Left ventricle myocardium inferior (tissue), 1 donor: ENCODE results near the gene ATP5ME. TPM values are rescaled to one million over a fixed set of nuclear protein-coding genes. Genes with fewer than 3 reads are reported as not detected.

ENCODE experiments used
- DNase-seq: peaks from one replicate; pipeline ENCODE4 v3.0.0-alpha.2; 2020
- H3K27ac ChIP-seq: fragments of 200-600 bp; replicated peaks from 2 replicates; pipeline ENCODE4 v1.8.0; 2021
- H3K27me3 ChIP-seq: fragments of 200-600 bp; 2 replicates; pipeline ENCODE4 v1.8.0; 2021; ENCODE audit warnings: low read depth
- H3K36me3 ChIP-seq: fragments of 200-600 bp; 2 replicates; pipeline ENCODE4 v1.8.0; 2021
- H3K4me1 ChIP-seq: fragments of 200-600 bp; 2 replicates; pipeline ENCODE4 v1.8.0; 2021
- H3K4me3 ChIP-seq: fragments of 200-600 bp; 2 replicates; pipeline ENCODE4 v1.8.0; 2021; ENCODE audit warnings: mild to moderate bottlenecking, moderate library complexity
- H3K9me3 ChIP-seq: fragments of 200-600 bp; replicated peaks from 2 replicates; pipeline ENCODE4 v1.8.0; 2021
- CTCF ChIP-seq: fragments of 200-600 bp; IDR thresholded peaks from 2 replicates; pipeline ENCODE4 v1.8.0; 2021; ENCODE audit warnings: antibody characterized with exemption, mild to moderate bottlenecking, borderline replicate concordance
- intact Hi-C: fragments of 100-400 bp; cut with micrococcal nuclease; formaldehyde crosslinking; loops from one replicate; pipeline ENCODE4 v1.11.0; 2022
- total RNA-seq: library from RNA; stranded (reverse); fragmentation: NEBNext Ultra II Directional; extraction: Animal tissue kit (Norgen Biotek cat#: 25700); gene quantifications from one replicate; pipeline ENCODE4 v1.2.1, GENCODE V29; 2021
- donor health status: DM: no; HTN: yes; CAD: no; lungs with severe emphysema.

Gene ATP5ME
- total RNA-seq, 1 donor from 2014 or later, result 914 TPM

- H3K9me3 ChIP-seq, result no peaks in the 10 kb centered on the region
- H3K4me3 ChIP-seq, result no peak overlapping the region
- H3K27ac ChIP-seq, result no peak overlapping the region
- H3K36me3 ChIP-seq, result no peaks in the 10 kb centered on the region
- no peak for DNase-seq
- peaks cover 32% of the 10 kb centered on the region for H3K4me1 ChIP-seq
- no peaks in the 10 kb centered on the region for H3K27me3 ChIP-seq
- TF ChIP-seq CTCF, result no peak
- intact Hi-C loops, result no loop called here
Observed at GRCh38 chr4:712093-712492, 38.0 kb upstream of the ATP5ME start.

GRCh38 chr4:710916-711315 is 36.8 kb upstream of the ATP5ME start:
- H3K27me3 ChIP-seq, result no peaks in the 10 kb centered on the region
- H3K4me3 ChIP-seq, result no peak overlapping the region
- H3K4me1 ChIP-seq, result peaks cover 39% of the 10 kb centered on the region
- intact Hi-C loops, result no loop called here
- no peaks in the 10 kb centered on the region for H3K36me3 ChIP-seq
- H3K27ac ChIP-seq, result no peak overlapping the region
- no peak for TF ChIP-seq CTCF
- DNase-seq, result no peak
- no peaks in the 10 kb centered on the region for H3K9me3 ChIP-seq

- no peak for DNase-seq
- Histone ChIP-seq H3K36me3 (no peaks in the 10 kb centered on the region), H3K4me1 (peaks cover 44% of the 10 kb centered on the region), H3K27me3 (no peaks in the 10 kb centered on the region), H3K27ac (no peak overlapping the region), H3K9me3 (no peaks in the 10 kb centered on the region), H3K4me3 (no peak overlapping the region)
- TF ChIP-seq CTCF, result no peak
- intact Hi-C loops, result no loop called here
Observed at GRCh38 chr4:710116-710515, 36.0 kb upstream of the ATP5ME start.

GRCh38 chr4:709348-709747 is 35.3 kb upstream of the ATP5ME start:
- Histone ChIP-seq H3K36me3 (no peaks in the 10 kb centered on the region), H3K4me3 (no peak overlapping the region), H3K4me1 (peaks cover 42% of the 10 kb centered on the region), H3K27ac (no peak overlapping the region), H3K27me3 (no peaks in the 10 kb centered on the region), H3K9me3 (no peaks in the 10 kb centered on the region)
- no peak for DNase-seq
- TF ChIP-seq CTCF, result no peak
- intact Hi-C loops, result no loop called here

GRCh38 chr4:708631-708933 is 34.5 kb upstream of the ATP5ME start:
- Histone ChIP-seq H3K4me1 (peaks cover 40% of the 10 kb centered on the region), H3K36me3 (no peaks in the 10 kb centered on the region), H3K27ac (no peak overlapping the region), H3K4me3 (peak overlapping the region; percentile 5), H3K9me3 (no peaks in the 10 kb centered on the region), H3K27me3 (no peaks in the 10 kb centered on the region)
- no peak for TF ChIP-seq CTCF
- no peak for DNase-seq
- intact Hi-C loops, result no loop called here
